ELF-1 (cell line): ENCODE data around the gene HECTD3.
"Not testable (repeated sequence)": the region's sequence is repeated elsewhere in the genome, so short reads cannot be mapped to it uniquely, and the experiment has no call there.

Experiments used
- DNase-seq: peaks from one replicate; pipeline ENCODE4 v3.0.0-alpha.2; 2016; ENCODE audit warnings: low read depth, low spot score

Gene HECTD3

DNA sequence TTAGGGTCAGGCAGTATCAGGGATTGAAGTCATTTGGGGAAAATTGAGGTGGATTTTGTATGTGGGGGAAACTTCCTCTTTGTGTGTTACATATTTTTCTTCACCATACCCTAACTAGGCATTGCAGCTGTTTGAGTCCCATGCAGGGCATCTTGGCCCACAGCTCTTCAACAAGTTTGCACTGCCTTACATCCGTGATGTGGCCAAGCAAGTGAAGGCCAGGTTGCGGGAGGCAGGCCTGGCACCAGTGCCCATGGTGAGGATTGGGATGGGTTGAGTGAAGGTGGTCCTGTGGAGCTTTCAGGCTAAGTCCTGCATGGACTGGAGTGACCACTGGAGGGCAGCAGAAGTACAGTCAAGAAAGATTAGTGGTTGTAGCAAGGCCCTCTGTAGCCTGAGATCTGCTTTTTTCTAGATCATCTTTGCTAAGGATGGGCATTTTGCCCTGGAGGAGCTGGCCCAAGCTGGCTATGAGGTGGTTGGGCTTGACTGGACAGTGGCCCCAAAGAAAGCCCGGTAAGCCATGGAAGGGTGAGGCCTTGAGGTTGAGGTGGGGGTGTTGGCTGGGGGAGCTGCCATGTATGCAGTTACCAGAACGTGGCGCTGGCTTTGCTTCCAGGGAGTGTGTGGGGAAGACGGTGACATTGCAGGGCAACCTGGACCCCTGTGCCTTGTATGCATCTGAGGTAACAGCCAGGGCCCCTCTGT, 3.4 kb upstream of the HECTD3 start:
- DNase-seq, result peak; percentile 93

DNA sequence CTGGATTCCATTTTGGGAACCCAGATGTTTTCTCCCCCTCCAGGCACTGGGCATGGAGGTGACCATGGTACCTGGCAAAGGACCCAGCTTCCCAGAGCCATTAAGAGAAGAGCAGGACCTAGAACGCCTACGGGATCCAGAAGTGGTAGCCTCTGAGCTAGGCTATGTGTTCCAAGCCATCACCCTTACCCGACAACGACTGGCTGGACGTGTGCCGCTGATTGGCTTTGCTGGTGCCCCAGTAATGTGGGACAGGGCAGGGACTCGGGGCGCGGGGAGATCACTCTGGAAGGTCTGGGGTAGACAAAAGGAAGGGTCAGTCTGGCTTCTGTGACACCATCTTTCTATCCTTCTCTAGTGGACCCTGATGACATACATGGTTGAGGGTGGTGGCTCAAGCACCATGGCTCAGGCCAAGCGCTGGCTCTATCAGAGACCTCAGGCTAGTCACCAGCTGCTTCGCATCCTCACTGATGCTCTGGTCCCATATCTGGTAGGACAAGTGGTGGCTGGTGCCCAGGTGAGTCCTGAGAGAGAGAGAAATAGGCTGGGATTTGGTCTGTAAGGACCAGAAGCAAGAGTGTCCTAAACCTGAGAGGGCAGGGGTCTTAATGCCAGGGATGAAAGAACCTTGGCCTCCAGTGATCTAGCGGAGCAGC, 2.6 kb upstream of the HECTD3 start:
- no peak for DNase-seq

DNA sequence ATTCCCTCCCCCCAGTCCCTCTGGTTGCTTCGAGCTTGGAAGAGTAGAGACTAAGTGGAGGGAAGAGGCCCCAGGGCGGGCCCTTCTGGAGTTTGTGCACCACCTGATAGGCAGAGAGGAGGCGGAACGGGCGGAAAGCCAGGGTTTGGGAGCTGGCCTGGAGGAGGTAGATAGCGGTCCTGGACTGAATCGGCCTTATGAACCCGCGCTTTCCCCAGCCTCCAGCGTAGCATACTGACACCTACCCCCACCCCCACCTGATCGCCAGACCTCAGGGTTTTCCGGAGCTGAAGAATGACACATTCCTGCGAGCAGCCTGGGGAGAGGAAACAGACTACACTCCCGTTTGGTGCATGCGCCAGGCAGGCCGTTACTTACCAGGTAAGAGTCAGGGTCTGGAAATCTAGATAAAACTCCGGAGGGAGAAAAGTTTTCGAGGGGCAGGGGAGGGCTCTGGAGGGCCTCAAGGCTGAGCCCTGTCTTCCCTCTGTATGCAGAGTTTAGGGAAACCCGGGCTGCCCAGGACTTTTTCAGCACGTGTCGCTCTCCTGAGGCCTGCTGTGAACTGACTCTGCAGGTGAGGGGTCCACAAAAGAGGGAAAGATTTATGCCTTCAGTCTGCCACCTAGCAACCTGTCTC, 1.6 kb upstream of the HECTD3 start:
- DNase-seq, result peak; percentile 88

DNA sequence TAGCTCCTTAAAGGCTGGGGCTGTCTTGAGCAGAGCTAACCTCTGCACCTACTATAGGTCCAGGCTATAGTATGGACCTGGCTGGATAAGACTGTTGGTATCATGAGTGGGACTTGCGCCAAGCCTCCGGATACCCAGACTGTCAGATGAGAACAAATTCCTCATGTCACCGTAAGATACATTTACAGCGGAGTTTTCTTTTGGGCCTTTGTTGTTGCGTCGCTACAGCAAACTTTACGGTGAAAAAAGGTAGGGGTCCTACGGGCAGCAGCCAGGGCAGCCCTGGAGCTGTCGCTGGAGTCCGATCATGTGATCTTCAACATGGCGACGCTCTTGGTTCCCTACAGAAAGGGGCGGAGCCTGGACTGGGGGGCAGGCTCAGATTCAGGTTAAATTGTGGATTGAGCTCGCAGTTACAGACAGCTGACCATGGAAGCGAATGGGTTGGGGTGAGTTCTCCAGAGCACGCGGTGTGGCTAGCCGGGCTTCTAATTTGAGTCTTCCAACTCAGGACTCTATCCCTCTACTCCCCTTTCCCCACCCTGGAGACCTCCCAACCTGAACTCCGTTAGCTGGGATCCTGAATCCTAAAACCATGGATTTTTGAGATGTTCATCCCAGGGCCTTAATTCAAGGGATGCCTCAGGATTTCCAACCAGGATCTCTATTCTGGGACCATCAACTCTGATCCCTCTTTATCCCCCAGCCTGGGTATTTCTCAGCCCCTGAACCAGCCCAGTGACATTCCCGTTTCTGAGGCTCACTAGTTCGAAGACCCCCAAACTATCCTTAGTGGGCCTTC, 914 bp upstream of the HECTD3 start, which contains the start of gene UROD:
TSS of gene UROD (plus strand) at position 418 of the 802 bp plus-strand sequence. CDS start at position 430, 12 bp downstream.
- DNase-seq, result peak; percentile 99

DNA sequence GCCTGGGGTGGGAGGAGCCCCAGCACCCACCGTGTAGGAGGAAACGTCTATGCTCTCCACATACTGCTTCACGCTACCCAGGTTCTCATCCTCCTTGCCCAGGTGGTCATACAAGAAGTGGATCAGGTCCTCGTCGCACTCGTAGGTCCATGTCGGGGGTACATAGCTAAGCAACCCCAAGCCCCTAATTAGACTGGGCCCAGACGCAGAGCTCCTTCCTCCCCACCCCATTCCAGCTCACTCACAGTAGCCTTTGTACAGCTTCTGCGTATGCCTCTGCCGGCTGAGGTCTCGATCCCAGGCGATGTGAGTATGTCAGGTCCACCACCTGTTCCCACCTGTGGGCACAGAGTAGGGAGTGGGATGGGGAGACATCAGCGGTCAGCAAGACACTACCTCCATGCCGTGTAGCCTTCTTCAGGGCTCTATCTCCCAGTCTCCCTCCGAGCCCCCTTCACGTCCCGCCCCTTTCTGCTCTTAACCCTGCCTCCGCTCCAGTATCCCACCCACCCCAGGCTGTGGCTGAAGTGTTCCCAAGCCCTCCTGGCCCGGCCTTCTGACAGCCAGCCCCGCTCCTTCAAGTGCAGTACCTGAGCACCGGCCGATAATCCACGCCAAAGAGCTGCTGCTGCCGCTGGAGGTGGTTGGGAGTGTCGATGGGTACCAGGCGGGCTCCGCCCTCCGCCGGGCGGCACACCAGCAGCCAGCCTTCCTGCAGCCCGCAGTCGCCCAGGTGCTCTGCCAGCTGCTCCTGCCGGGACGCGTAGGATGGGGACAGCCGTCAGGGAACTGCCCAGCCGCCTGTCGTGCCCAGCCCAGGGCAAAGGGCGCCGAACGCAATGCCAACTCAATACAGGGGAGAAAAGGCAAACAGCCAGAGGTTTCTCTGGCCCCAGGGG, 919 bp downstream of the HECTD3 start:
- peak; percentile 22 for DNase-seq

DNA sequence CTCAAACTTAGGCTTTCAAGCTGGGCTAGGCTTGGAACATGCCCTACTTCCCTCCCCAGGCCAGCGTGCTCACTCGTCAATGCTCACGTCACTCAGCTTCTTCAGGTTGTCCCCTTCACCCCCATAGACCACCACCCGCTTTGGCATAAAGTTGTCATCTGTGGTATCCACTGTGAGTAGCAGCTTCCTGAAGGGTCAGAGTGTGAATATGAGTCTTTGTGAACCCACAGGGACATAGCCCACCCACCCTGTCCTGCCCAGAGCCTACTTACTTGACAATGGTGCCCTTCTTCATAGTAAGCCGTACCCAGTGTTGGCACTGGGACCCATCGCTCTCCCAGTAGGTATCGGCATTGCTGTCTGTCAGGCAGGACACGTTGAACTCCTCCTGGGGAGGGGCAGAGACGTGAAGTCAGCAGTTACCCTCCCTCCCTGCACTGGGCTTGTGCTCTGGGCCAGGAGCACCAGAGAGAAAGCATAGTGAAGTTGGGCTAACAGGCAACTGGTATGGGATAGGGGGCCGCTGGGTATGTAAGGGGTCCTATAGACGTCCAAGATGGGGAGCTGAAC, 1.7 kb downstream of the HECTD3 start:
- DNase-seq, result no peak

DNA sequence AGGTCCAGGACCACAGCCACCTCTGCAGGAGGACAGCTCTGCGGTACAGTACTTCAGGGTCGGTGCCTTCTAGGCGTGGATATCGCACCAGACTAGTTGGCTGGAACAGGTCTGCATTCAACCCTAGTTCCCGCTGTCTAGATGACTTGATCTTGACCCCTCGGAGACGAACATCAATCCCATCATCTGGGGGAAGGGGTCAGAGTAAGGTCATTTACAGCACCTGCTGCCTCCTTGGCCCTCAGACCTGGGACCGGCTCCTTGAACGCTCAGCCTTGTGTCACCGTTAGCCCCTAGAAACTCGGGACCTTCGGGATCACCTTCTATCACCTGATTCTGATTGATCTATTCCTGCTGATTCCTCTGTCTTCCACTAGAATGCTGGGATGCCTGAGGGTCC, 2.6 kb downstream of the HECTD3 start:
- no peak for DNase-seq

DNA sequence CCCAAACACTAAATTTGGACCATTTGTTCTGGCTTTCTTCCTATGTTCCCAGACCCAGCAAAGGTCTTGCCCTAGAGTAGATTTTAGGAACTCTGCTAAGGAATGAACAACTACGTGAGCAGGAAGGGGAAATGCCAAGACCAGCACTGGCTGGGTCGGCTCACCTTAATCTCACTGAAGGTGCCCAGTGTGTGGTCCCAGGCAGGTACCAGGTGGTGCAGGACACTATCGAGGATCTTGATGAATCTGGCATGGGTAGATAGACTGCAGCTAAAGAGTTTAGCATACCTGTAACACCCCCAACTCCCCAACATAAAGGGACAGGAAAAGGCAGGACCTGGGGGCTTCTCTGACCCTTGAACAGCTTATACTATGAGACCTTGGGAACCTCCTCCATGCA, 3.0 kb downstream of the HECTD3 start:
- no peak for DNase-seq

DNA sequence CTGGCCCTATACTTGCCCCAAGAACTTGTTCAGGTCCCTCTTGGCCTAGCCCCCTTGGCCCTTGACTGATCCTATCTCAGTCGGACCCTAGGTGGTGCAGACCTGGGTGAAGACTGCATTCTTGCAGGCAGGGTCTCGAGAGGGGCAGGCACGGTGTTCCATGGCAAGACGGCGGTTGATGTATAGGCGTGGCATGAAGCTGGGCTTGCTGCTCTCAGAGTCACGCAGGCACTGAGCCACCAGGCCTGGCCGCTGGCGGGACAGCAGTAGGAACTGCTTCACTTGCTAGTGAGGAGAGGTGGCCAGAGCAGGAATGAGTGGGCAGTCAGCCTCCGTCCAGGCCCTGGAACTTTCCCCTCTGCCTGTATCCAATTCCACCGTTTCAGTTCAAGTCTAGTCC, 3.8 kb downstream of the HECTD3 start:
- DNase-seq, result no peak

DNA sequence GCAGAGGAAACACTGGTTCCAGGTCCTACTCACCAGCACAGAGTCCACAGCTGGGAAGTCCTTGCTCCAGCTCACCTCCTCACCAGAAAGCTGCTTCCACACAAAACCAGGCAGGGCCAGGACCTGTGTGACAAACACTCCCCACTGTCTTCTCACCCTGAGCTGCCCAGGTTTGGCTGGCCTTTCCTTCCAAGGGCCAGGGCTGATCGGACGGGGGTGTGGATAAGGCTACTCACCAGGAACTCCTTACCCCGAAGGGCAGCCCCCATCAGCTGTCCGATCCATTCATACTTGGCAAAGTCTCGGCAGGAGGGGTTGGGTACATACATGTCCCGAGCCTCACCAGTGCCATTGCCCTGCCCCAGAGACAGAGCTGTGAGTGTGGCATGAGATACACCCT, 5.4 kb downstream of the HECTD3 start:
- no peak for DNase-seq

DNA sequence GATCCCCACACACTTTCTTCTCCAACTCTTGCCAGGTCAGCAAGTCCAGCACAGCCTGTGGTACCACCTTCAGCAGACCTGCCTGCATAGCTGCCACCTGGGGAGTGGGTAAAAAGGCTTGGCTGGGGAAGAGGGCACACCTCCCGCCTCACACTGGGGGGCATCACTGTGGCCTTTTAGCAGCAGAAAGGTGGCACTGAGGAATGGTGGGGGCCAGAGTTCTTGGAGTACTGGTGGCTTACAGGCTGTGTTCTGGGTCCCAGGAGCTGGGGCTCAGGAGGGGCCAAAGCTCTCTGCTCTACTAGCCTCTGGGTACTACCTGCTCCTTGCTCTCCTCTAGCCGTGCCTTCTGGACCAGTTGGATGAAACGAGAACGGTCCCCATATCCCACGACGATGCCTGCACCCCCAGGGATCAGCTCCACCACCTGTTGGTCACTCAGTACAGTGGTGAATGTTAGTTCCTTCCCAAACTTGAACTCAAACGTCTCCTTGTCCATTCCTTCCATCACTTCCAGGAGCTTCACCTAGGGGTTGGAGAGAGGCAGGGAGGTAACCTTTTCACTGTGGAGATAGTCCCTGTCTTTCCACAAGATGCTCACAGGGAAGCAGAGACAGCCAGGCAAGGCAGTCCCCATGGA, 6.7 kb downstream of the HECTD3 start:
- DNase-seq, result no peak

DNA sequence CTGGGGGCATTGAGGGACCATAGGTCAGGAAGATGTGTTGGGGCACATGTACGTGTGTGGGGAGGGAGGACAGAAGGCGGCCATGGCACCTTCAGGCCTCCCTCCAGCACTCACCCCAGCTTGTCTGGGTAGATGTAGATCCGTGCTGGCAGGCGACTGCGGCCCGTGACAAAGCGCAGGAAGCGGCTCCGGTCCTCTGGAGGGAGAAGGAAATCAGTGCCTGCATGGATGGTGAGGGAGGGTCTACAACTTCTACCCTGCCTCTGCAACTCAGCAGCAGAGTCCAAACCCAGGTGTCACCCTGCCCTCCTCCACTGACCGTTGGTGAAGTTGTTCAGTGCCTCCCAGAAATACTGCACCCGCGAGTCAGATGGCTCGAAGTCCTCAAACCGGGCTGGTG, 7.4 kb downstream of the HECTD3 start:
- DNase-seq, result no peak

DNA sequence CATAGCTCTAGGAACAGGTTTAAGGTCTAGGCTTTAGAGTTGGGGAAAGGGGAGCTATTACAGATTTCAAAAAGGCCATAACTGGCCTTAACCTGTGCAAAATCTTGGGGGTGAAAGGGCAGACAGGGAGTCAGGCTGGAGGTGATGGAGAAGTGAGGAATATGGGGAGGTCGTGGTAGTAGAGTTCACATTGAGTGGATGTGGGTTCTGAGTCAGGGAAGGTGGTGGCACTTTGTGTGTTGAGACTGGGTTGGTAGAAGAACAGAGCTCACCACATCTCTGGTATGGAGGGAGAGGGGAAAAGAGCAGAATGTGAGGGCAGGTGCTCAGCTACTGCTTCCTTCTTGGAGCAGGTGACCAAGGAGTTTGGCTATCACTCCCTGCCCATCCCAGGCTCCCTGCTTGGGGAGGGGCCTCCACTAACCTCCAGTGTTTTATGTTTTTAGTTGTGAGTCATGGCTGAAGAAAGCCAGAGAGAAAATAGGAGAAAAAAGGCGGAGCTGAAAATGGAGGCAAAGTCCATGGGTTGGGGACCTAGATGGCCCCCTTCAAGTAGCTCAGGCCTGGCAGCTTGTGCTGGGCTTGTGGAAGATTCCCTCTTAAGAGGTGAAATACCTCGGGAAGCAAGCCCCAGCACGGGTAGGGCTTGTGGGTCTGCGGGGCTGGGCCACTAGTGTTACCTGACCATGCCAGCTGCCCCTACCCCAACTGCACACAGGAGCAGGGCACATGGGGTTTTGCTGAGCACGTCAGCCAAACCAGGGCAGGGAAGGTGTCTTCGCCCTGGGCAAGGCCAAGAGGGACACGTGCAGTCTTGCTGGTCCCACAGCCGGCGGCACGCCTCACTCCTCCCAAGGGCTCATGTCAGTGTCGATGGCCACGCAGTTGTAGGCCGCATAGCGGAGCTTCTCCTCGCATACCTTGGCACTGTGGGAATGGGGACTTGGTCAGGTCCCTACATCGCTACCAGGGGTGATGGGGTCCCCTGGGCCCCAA, 8.2 kb downstream of the HECTD3 start:
- DNase-seq, result no peak

DNA sequence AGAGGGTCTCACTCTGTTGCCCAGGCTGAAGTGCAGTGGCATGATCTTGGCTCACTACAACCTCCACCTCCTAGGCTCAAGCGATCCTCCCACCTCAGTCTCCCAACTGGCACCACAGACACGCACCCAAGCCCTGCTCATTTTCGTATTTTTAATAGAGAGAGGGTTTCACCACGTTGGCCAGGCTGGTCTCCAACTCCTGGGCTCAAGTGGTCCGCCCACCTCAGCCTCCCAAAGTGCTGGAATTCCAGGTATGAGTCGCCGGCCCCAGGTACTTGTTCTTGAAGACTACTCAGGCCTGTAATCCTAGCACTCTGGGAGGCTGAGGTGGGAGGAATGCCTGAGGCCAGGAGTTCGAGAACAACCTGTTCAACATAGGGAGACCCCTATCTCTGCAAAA, 9.5 kb downstream of the HECTD3 start:
- not testable (repeated sequence) for DNase-seq

DNA sequence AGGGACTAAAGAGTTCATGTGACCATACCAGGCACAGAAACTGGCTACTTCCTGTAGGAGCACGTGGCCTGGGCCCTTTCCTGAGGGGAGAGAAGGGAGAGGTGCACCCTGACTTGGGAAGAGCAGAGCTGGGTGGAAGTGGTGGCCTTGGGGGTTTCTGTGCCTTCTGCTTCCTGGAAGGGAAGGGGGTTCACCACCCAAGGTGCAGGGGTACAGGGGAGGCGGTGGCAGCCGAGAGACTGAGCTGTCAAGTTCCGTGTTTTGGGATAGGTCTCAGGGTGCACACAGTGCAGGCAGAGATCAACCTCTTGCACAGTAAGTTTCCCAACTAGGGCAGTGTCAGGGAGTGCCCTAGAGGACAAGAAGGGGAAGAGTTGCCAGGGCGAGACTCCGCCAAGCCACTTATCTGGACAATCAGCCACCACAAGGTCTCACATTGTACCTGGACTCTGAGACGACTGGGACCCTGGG, 10.1 kb downstream of the HECTD3 start:
- DNase-seq, result peak; percentile 19

DNA sequence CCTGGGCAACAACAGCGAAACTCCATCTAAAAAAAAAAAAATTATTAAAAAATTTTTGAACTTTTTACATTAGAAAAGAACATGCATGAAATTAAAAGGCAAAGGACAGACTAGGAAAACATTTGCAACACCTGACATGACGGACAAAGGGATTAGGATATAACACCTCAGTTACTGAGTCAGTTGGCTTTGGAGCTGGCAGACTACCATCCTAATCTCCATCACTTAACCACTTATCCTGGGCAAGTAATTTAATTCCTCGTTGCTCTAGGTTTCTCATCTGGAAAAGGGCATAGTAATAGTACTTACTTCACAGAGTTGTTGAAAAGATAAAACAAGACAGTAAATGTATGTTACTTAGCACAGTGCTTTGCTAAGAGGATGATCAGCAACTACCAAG, 11.9 kb downstream of the HECTD3 start:
- no peak for DNase-seq

DNA sequence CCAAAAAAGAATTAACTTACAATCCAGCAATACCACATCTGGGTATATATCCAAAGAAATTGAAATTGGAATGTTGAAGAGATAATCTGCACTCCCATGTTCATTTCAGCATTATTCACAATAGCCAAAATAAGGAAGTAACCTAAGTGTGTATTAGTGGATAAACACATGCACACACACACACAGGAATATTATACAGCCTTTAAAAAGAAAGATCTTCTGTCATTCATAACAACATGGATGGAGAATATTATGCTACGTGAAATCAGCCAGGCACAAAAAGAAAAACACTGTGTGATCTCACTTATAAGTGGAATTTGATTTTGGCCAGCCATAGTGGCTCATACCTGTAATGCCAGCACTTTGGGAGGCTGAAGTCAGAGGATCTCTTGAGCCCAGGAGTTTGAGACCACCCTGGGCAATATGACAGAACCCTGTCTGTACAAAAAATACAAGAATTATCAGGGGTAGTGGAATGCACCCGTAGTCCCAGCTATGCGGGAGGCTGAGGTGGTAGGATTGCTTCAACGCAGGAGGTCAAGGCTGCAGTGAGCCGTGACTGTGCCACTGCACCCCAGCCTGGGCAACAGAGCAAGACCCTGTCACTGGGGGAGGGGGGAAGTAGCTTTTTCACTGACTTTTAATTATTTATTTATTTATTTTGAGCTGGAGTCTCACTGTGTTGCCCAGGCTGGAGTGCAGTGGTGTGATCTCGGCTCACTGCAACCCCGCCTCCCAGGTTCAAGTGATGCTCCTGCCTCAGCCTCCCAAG, 15.5 kb downstream of the HECTD3 start:
- no peak for DNase-seq

DNA sequence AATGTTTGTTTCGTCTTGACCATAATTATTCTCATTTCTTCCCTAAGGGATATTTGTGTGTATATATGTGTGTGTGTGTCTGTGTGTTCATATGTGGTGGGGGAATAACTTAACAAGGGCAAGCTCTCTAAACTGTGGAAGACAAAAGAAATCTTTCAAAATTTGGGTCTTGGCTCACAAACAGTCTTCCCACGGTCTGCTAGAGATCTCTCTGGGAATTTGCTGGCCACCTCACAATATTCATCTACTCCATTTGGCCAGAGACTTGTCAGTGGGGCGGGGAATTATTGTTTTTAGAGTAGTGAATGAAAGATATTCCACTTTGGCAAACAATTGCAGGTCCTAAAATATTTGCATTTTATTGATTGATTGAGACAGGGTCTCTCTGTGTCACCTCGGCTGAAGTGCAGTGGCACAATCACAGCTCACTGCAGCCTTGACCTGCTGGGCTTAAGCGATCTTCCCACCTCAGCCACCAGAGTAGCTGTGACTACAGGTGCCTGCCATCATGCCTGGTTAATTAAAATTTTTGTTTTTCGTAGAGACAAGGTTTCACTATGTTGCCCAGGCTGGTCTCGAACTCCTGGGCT, 16.7 kb downstream of the HECTD3 start:
- DNase-seq, result no peak
